Natural killer cell (primary cell): ENCODE measurements around the gene LPCAT4. TPM values are rescaled to one million over a fixed set of nuclear protein-coding genes. Genes with fewer than 3 reads are reported as not detected.

Experiments used
- ATAC-seq, 3 donors: fragments of 150-1000 bp in 2 of 3; fragments of 200-7000 bp in 1 of 3; cut with Tn5 transposase; 1 replicate in 1 of 3; 2 replicates in 2 of 3; pipeline ENCODE4 v1.10.0; 2021; ENCODE audit warnings: mild to moderate bottlenecking in 2 of 3, moderate library complexity in 2 of 3
- DNase-seq, 2 donors: peaks; one replicate each; pipeline versions ENCODE4 v3.0.0 to v3.0.0-alpha.2; 2013 to 2021; ENCODE audit warnings: mixed read lengths in 1 of 2
- H3K27ac ChIP-seq: one replicate; pipeline ENCODE4 v1.5.1; 2013; ENCODE audit warnings: mild to moderate bottlenecking, low read length
- H3K27me3 ChIP-seq: one replicate; pipeline ENCODE4 v1.6.1; 2013; ENCODE audit warnings: low read length; ENCODE audit not compliant: control insufficient read depth, insufficient read depth
- H3K36me3 ChIP-seq: one replicate; pipeline ENCODE4 v1.6.1; 2013; ENCODE audit warnings: low read length; ENCODE audit not compliant: control insufficient read depth, insufficient read depth
- H3K4me1 ChIP-seq: one replicate; pipeline ENCODE4 v1.6.1; 2013; ENCODE audit warnings: low read length; ENCODE audit not compliant: control insufficient read depth, insufficient read depth
- H3K4me3 ChIP-seq: one replicate; pipeline ENCODE4 v1.5.1; 2013; ENCODE audit warnings: low read length
- H3K9me3 ChIP-seq: one replicate; pipeline ENCODE4 v1.6.1; 2013; ENCODE audit warnings: low read length; ENCODE audit not compliant: control insufficient read depth, insufficient read depth
- H3K27ac Mint-ChIP-seq, 2 donors: one replicate each; pipeline ENCODE4 v1.8.0; 2022; ENCODE audit warnings: mild to moderate bottlenecking in 2 of 2, mixed read lengths in 2 of 2, moderate library complexity in 1 of 2
- H3K27me3 Mint-ChIP-seq, 2 donors: one replicate each; pipeline ENCODE4 v1.8.0; 2022; ENCODE audit warnings: low read depth in 2 of 2, mixed read lengths in 2 of 2
- H3K36me3 Mint-ChIP-seq: one replicate; pipeline ENCODE4 v1.8.0; 2022; ENCODE audit warnings: mixed read lengths
- H3K4me1 Mint-ChIP-seq, 2 donors: one replicate each; pipeline ENCODE4 v1.8.0; 2022; ENCODE audit warnings: mixed read lengths in 2 of 2
- H3K4me3 Mint-ChIP-seq: one replicate; pipeline ENCODE4 v1.8.0; 2022; ENCODE audit warnings: mild to moderate bottlenecking, moderate library complexity, mixed read lengths
- H3K9me3 Mint-ChIP-seq, 2 donors: one replicate each; pipeline ENCODE4 v1.8.0; 2022; ENCODE audit warnings: mixed read lengths in 2 of 2
- WGBS: methylation state at CpG from one replicate; pipeline ENCODE4 v1.1.7; 2013; ENCODE audit warnings: missing lambda C conversion rate; ENCODE audit not compliant: insufficient coverage; 5-methylcytosine and 5-hydroxymethylcytosine counted together
- intact Hi-C: fragments of 100-400 bp; cut with micrococcal nuclease; formaldehyde crosslinking; loops from one replicate; pipeline ENCODE4 v1.14.2; 2022
- total RNA-seq, 4 donors: library from RNA; stranded (reverse); fragments of 120-200 nt in 1 of 4; gene quantifications; one replicate each; pipeline versions ENCODE4 v1.2.3 to v1.2.4, GENCODE V29; 2013 to 2022
- TF ChIP-seq, protein P1 (sequence below): fragments of 200-600 bp; IDR thresholded peaks from one replicate; pipeline ENCODE4 v1.8.0; 2022; ENCODE audit warnings: antibody characterized with exemption

The LPCAT4 gene
- total RNA-seq, 3 donors from 2014 or later (not counting 1 experiment from before 2014, with no cell fraction given): 42.1 to 50.1 (median 44.5) TPM

DNA sequence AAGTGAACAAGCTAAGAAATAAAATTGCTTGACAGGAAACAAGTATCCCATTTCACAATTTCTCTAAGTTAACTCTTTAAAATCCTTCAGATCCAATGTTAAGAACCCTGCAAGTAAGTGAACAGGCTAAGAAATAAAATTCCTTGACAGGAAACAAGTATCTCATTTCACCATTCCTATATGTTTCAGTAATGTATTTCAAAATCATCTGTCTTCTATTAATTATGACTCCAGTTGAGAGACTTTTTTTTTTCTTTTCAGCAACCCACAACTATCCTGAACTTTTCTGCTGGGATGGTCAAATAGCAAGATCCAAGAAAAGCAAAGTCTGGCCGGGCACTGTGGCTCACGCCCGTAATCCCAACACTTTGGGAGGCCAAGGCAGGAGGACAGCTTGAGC, 27.1 kb downstream of the LPCAT4 start:
- H3K9me3 Mint-ChIP-seq: no peaks in the 10 kb centered on the region
- Histone ChIP-seq H3K4me3 (no peak overlapping the region), H3K36me3 (peaks cover 23% of the 10 kb centered on the region), H3K4me1 (peaks cover 31% of the 10 kb centered on the region), H3K9me3 (no peaks in the 10 kb centered on the region), H3K27ac (no peak overlapping the region), H3K27me3 (no peaks in the 10 kb centered on the region)
- no peaks in the 10 kb centered on the region for H3K27me3 Mint-ChIP-seq
- H3K27ac Mint-ChIP-seq: peak overlapping the region in 1 of 2 donors; percentile 34
- WGBS: 93% methylated on average over 3 of the region's 3 CpGs
- no peaks in the 10 kb centered on the region for H3K36me3 Mint-ChIP-seq
- intact Hi-C loops: loop anchor here (2.0 to 5.0 kb wide), 2 partner anchors 115 to 238 kb away; partner anchors contain the start of genes EMC4, EMC7 and PGBD4
- ATAC-seq (no peak), DNase-seq (no peak)
- H3K4me1 Mint-ChIP-seq: peaks cover 34 to 35% of the 10 kb centered on the region in 2 donors
- H3K4me3 Mint-ChIP-seq: peak overlapping the region; percentile 52
- TF ChIP-seq, protein P1, sequence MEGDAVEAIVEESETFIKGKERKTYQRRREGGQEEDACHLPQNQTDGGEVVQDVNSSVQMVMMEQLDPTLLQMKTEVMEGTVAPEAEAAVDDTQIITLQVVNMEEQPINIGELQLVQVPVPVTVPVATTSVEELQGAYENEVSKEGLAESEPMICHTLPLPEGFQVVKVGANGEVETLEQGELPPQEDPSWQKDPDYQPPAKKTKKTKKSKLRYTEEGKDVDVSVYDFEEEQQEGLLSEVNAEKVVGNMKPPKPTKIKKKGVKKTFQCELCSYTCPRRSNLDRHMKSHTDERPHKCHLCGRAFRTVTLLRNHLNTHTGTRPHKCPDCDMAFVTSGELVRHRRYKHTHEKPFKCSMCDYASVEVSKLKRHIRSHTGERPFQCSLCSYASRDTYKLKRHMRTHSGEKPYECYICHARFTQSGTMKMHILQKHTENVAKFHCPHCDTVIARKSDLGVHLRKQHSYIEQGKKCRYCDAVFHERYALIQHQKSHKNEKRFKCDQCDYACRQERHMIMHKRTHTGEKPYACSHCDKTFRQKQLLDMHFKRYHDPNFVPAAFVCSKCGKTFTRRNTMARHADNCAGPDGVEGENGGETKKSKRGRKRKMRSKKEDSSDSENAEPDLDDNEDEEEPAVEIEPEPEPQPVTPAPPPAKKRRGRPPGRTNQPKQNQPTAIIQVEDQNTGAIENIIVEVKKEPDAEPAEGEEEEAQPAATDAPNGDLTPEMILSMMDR: no peak

DNA sequence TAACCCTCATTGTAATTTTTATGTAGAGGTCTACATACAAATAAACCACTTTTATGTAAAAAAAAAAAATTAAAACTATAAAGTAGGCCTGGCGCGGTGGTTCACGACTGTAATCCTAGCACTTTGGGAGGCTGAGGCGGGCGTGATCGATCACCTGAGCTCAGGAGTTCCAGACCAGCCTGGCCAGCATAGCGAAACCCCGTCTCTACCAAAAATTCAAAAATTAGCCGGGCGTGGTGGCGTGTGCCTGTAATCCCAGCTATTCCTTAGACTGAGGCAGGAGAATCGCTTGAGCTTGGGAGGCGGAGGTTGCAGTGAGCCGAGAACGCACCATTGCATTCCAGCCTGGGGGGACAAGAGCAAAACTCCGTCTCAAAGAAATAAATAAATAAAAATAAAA, 28.6 kb downstream of the LPCAT4 start:
- Histone ChIP-seq H3K36me3 (peaks cover 23% of the 10 kb centered on the region), H3K9me3 (no peaks in the 10 kb centered on the region), H3K27ac (peak overlapping the region; percentile 47), H3K4me1 (peaks cover 37% of the 10 kb centered on the region), H3K27me3 (no peaks in the 10 kb centered on the region), H3K4me3 (peak overlapping the region; percentile 79)
- Mint-ChIP-seq H3K36me3 (no peaks in the 10 kb centered on the region), H3K27me3 (no peaks in the 10 kb centered on the region), H3K9me3 (no peaks in the 10 kb centered on the region), H3K27ac (peak overlapping the region in 1 of 2 donors; percentile 95), H3K4me1 (peaks cover 47 to 51% of the 10 kb centered on the region in 2 donors), H3K4me3 (no peak overlapping the region)
- DNase-seq: no peak
- 76% methylated on average over 15 of the region's 16 CpGs for WGBS
- no peak for ATAC-seq
- TF ChIP-seq, protein P1: no peak
- intact Hi-C loops: loop anchor here (2.0 to 5.0 kb wide), 2 partner anchors 114 to 236 kb away; partner anchors contain the start of genes EMC4, EMC7 and PGBD4

DNA sequence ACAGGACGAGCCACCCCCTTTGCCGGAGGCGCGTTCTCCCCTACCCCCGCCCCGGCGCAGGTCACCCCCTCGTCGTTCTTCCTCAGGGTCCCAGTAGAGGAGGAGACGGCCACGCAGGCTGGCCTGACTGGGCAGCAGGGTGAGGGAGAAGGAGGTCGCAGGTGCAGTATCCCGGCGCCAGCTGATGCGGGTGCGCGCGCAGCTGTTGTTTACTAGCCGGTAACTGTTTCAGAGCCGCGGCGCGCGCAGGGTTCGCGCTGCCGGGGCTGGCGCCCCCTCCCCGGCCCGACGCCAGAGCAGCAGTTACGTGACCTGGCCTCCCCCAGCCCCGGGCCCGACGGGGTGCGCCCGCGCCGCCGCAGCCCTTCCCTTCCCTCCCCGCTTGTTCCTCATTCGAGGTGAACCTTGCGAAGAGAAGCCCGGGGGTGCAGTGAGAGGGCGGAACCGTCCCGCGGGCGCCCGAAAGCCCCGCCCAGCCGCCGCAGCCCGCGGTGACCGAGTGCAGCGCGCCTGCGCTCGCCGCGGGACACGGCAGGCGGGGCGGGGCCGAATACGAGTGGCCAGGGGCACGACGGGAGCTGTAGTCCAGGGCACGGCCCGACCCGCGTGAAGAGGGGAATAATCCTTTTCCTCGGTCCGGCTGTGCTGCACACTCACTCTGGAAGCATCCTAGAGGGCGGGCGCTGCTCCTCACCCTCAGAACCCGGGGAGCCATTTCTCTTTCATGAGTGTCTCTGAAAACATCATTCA, 29.3 kb downstream of the LPCAT4 start, which contains the start of gene SLC12A6:
Gene SLC12A6, minus strand, starts transcription at position 225 of the 750 bp plus-strand sequence. CDS start 1,101 bp downstream, outside the sequence.
- Histone ChIP-seq H3K36me3 (peaks cover 23% of the 10 kb centered on the region), H3K4me1 (peaks cover 41% of the 10 kb centered on the region), H3K27ac (peak within 1 kb of the TSS; percentile 76), H3K9me3 (no peaks in the 10 kb centered on the region), H3K4me3 (peak within 1 kb of the TSS; percentile 79), H3K27me3 (no peaks in the 10 kb centered on the region)
- no peaks in the 10 kb centered on the region for H3K36me3 Mint-ChIP-seq
- peak within 1 kb of the TSS; percentile 92 to 95 for H3K27ac Mint-ChIP-seq
- ATAC-seq (peak; percentile 84 to 94 (median 91)), DNase-seq (peak; percentile 91 to 95)
- intact Hi-C loops: loop anchor here (2.0 to 5.0 kb wide), 2 partner anchors 113 to 235 kb away; partner anchors contain the start of genes EMC4, EMC7 and PGBD4
- H3K9me3 Mint-ChIP-seq: no peaks in the 10 kb centered on the region
- H3K27me3 Mint-ChIP-seq: no peaks in the 10 kb centered on the region
- TF ChIP-seq, protein P1: no peak
- H3K4me1 Mint-ChIP-seq: peaks cover 47 to 52% of the 10 kb centered on the region in 2 donors
- peak within 1 kb of the TSS; percentile 97 for H3K4me3 Mint-ChIP-seq
- under 1% methylated on average over 78 of the region's 78 CpGs for WGBS
